ENCODE data around the gene ARVCF.

The ARVCF gene

GRCh38 chr22:20024225-20024624 is 7.6 kb upstream of the ARVCF start:
- TF ChIP-seq FOXP2 (optimal IDR thresholded peaks at IDR 0.05; ENCODE audit: borderline replicate concordance, extremely low read depth, extremely low read length, insufficient read depth) (no peak), REST (IDR thresholded peaks at IDR 0.05; ENCODE audit: insufficient read depth in 1 of 2, low read depth in 2 of 2, low read length in 2 of 2) (no peak), SIN3A (IDR thresholded peaks at IDR 0.05; ENCODE audit: borderline replicate concordance, insufficient read depth, low read length) (no peak), POLR2AphosphoS5 (IDR thresholded peaks at IDR 0.05; ENCODE audit: low read depth, low read length) (no peak), TAF1 (IDR thresholded peaks at IDR 0.05; ENCODE audit: borderline replicate concordance, insufficient read depth, low read length) (no peak)

- TF ChIP-seq FOXP2 (optimal IDR thresholded peaks at IDR 0.05; ENCODE audit: borderline replicate concordance, extremely low read depth, extremely low read length, insufficient read depth), result no peak
- no peak for TF ChIP-seq TAF1 (IDR thresholded peaks at IDR 0.05; ENCODE audit: borderline replicate concordance, insufficient read depth, low read length)
- TF ChIP-seq REST (IDR thresholded peaks at IDR 0.05; ENCODE audit: insufficient read depth in 1 of 2, low read depth in 2 of 2, low read length in 2 of 2), result no peak
- no peak for TF ChIP-seq POLR2AphosphoS5 (IDR thresholded peaks at IDR 0.05; ENCODE audit: low read depth, low read length)
- TF ChIP-seq SIN3A (IDR thresholded peaks at IDR 0.05; ENCODE audit: borderline replicate concordance, insufficient read depth, low read length), result no peak
Observed at GRCh38 chr22:20022978-20023613, 6.5 kb upstream of the ARVCF start.

GRCh38 chr22:20022231-20022977 is 5.8 kb upstream of the ARVCF start:
- TF ChIP-seq POLR2AphosphoS5 (IDR thresholded peaks at IDR 0.05; ENCODE audit: low read depth, low read length) (no peak), FOXP2 (optimal IDR thresholded peaks at IDR 0.05; ENCODE audit: borderline replicate concordance, extremely low read depth, extremely low read length, insufficient read depth) (no peak), REST (IDR thresholded peaks at IDR 0.05; ENCODE audit: insufficient read depth in 1 of 2, low read depth in 2 of 2, low read length in 2 of 2) (no peak), SIN3A (IDR thresholded peaks at IDR 0.05; ENCODE audit: borderline replicate concordance, insufficient read depth, low read length) (no peak), TAF1 (IDR thresholded peaks at IDR 0.05; ENCODE audit: borderline replicate concordance, insufficient read depth, low read length) (no peak)

DNA sequence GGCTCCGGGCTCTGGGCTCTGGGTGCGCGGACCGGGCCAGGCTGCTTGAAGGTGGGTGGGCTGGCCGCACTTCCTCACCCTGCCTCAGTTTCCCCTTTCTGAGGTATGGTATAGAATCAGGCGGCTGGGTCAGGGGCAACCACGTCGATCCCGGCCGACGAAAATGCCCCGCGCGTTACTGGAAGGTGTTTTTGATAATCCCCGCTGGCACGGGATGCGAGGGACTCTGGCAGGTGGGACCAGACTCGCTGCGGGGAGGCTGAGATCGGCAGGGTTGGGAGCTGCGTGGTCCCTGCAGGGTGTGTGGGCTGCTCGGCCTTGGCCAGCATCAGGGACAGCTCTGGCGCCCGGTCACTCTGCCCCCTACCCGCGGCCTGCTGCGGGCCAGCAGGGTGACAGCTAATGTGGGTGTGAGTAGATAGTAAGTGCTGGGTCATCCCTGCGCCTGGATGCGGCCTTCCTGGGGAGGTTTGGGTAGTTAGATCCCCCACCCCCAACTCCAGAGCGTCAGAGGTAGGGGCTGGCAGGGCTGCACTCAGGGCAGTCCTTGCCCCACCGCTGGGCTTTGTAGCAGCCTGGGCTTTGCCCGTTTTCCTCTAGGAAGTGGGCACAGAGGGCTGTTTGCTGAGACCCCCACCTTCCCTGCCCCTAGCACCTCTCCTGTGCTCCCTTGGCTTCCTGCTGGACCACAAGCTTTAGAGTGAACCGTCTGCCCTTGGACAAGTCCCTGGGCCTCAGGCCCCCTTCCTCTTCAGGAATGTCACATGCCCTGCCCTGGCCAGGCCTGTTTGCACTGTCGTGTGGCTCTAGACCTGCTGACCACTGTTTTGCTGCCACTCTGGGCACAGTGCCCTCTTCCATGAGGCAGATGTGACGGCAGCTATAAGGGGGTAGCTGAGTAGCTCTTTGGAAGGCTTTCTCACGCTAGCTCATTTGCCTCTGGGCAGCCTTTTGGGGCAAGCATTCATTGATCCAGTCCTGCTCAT is 4.9 kb upstream of the ARVCF start:
- TF ChIP-seq TAF1 (IDR thresholded peaks at IDR 0.05; ENCODE audit: borderline replicate concordance, insufficient read depth, low read length) (no peak), REST (IDR thresholded peaks at IDR 0.05; ENCODE audit: insufficient read depth in 1 of 2, low read depth in 2 of 2, low read length in 2 of 2) (no peak), FOXP2 (optimal IDR thresholded peaks at IDR 0.05; ENCODE audit: borderline replicate concordance, extremely low read depth, extremely low read length, insufficient read depth) (no peak), SIN3A (IDR thresholded peaks at IDR 0.05; ENCODE audit: borderline replicate concordance, insufficient read depth, low read length) (no peak), POLR2AphosphoS5 (IDR thresholded peaks at IDR 0.05; ENCODE audit: low read depth, low read length) (no peak)

Data from PFSK-1 (cell line).